GM12878 (cell line): Measurements from ENCODE around the gene NAA25. TPM values are rescaled to one million over a fixed set of nuclear protein-coding genes. Genes with fewer than 3 reads are reported as not detected.

Source experiments
- ATF2 ChIP-seq: IDR thresholded peaks from 2 replicates; pipeline ENCODE4 v1.6.1; 2012; ENCODE audit warnings: low read length, inconsistent platforms
- ATF7 ChIP-seq: fragments of 450-650 bp; IDR thresholded peaks from 2 replicates; pipeline ENCODE4 v1.6.1; 2016; ENCODE audit warnings: low read depth, mild to moderate bottlenecking
- CBFB ChIP-seq: IDR thresholded peaks from 2 replicates; pipeline ENCODE4 v1.6.1; 2016; ENCODE audit warnings: antibody characterized with exemption, low read depth
- CHD4 ChIP-seq: fragments of 200-600 bp; sonication (generic); IDR thresholded peaks from 2 replicates; pipeline ENCODE4 v1.6.1; 2016; ENCODE audit warnings: mild to moderate bottlenecking
- EED ChIP-seq: sonication (generic); IDR thresholded peaks from 2 replicates; pipeline ENCODE4 v1.6.1; 2016; ENCODE audit warnings: antibody characterized with exemption, low read depth
- EP300 ChIP-seq, 2 experiments: fragments of 150-350 bp in 1 of 2; IDR thresholded peaks; 2 replicates each; pipeline ENCODE4 v1.6.1; 2011 to 2012; ENCODE audit warnings: low read depth in 2 of 2, low read length in 2 of 2, borderline replicate concordance in 1 of 2, improper control_type of control experiment in 1 of 2, inconsistent platforms in 1 of 2; ENCODE audit not compliant: control insufficient read depth in 1 of 2
- ETV6 ChIP-seq, 2 experiments: fragments of 450-650 bp in 1 of 2; IDR thresholded peaks in 1 of 2; conservative IDR thresholded peaks in 1 of 2; 2 replicates each; pipeline ENCODE4 v1.6.1; 2014; ENCODE audit warnings: antibody characterized with exemption in 1 of 2, borderline replicate concordance in 1 of 2, low read depth in 1 of 2, mild to moderate bottlenecking in 1 of 2, moderate library complexity in 1 of 2
- MAX ChIP-seq: IDR thresholded peaks from 2 replicates; pipeline ENCODE4 v1.6.1; 2012; ENCODE audit warnings: low read depth, low read length, improper control_type of control experiment
- MTA2 ChIP-seq: fragments of 450-650 bp; IDR thresholded peaks from 2 replicates; pipeline ENCODE4 v1.6.1; 2016; ENCODE audit warnings: low read depth, mild to moderate bottlenecking, moderate library complexity
- NFYB ChIP-seq: IDR thresholded peaks from 2 replicates; pipeline ENCODE4 v1.6.1; 2011; ENCODE audit warnings: low read depth, mild to moderate bottlenecking, low read length, improper control_type of control experiment, moderate library complexity; ENCODE audit not compliant: insufficient read depth
- POLR2A ChIP-seq: IDR thresholded peaks from 2 replicates; pipeline ENCODE4 v1.6.1; 2011; ENCODE audit warnings: low read depth, mild to moderate bottlenecking, low read length
- POU2F2 ChIP-seq: IDR thresholded peaks from 3 replicates; pipeline ENCODE4 v1.6.1; 2011; ENCODE audit warnings: low read depth, mild to moderate bottlenecking, low read length, borderline replicate concordance
- SIX5 ChIP-seq: IDR thresholded peaks from 2 replicates; pipeline ENCODE4 v1.6.1; 2011; ENCODE audit warnings: mild to moderate bottlenecking, low read depth, low read length, moderate library complexity; ENCODE audit not compliant: severe bottlenecking
- SMAD5 ChIP-seq: IDR thresholded peaks from 2 replicates; pipeline ENCODE4 v1.6.1; 2016; ENCODE audit warnings: antibody characterized with exemption, low read depth
- SMARCA5 ChIP-seq: fragments of 450-650 bp; IDR thresholded peaks from 2 replicates; pipeline ENCODE4 v1.6.1; 2017; ENCODE audit warnings: mild to moderate bottlenecking
- STAT1 ChIP-seq: fragments of 450-650 bp; conservative IDR thresholded peaks from 2 replicates; pipeline ENCODE4 v1.6.1; 2014; ENCODE audit warnings: antibody characterized with exemption, mild to moderate bottlenecking
- TCF12 ChIP-seq: IDR thresholded peaks from 2 replicates; pipeline ENCODE4 v1.6.1; 2011; ENCODE audit warnings: low read depth, mild to moderate bottlenecking, low read length
- TCF3 ChIP-seq: IDR thresholded peaks from 2 replicates; pipeline ENCODE4 v1.6.1; 2012; ENCODE audit warnings: low read depth, mild to moderate bottlenecking, low read length, borderline replicate concordance; ENCODE audit not compliant: insufficient read depth
- TCF7 ChIP-seq: IDR thresholded peaks from 2 replicates; pipeline ENCODE4 v1.6.1; 2014; ENCODE audit warnings: antibody characterized with exemption, borderline replicate concordance
- ZNF24 ChIP-seq: fragments of 450-650 bp; IDR thresholded peaks from 2 replicates; pipeline ENCODE4 v1.6.1; 2017; ENCODE audit warnings: antibody characterized with exemption, mild to moderate bottlenecking
- polyA plus RNA-seq, 11 experiments: library from polyadenylated mRNA; depleted of rRNA in 4 of 11; unstranded in 6 of 11; stranded (reverse) in 5 of 11; fragments of >200 nt; fragmentation: Nextera tagmentation in 4 of 11; fragmentation: Illumina TruSeq in 1 of 11; extraction: Ambion mirVana in 4 of 11; extraction: Trizol in 1 of 11; gene quantifications; 1 replicate in 1 of 11; 2 replicates in 10 of 11; pipeline versions ENCODE4 v1.2.1 to v1.2.3, GENCODE V29; 2011 to 2016; ENCODE audit warnings: inconsistent platforms in 2 of 11, missing spikeins in 2 of 11, low read depth in 1 of 11
- total RNA-seq, 4 experiments: library from RNA; depleted of rRNA in 3 of 4; stranded (reverse); fragments of >200 nt in 3 of 4; fragmentation: Illumina TruSeq in 1 of 4; extraction: Trizol in 1 of 4; gene quantifications; 2 replicates each; pipeline versions ENCODE4 v1.2.1 to v1.2.3, GENCODE V29; 2013 to 2021
- TF ChIP-seq, protein P1 (sequence below): fragments of 450-650 bp; IDR thresholded peaks from 2 replicates; pipeline ENCODE4 v1.6.1; 2017; ENCODE audit warnings: mild to moderate bottlenecking
- TF ChIP-seq, protein P2 (sequence below): fragments of 450-650 bp; IDR thresholded peaks from 2 replicates; pipeline ENCODE4 v1.6.1; 2018; ENCODE audit warnings: mild to moderate bottlenecking, low read depth, moderate library complexity; ENCODE audit not compliant: partially characterized antibody

Gene NAA25
- total and polyA plus RNA-seq, 10 of the 15 experiments (the other 5 are each of a cell fraction or from before 2014, with no cell fraction given) = 15.0 to 39.2 (median 29.4) TPM

DNA sequence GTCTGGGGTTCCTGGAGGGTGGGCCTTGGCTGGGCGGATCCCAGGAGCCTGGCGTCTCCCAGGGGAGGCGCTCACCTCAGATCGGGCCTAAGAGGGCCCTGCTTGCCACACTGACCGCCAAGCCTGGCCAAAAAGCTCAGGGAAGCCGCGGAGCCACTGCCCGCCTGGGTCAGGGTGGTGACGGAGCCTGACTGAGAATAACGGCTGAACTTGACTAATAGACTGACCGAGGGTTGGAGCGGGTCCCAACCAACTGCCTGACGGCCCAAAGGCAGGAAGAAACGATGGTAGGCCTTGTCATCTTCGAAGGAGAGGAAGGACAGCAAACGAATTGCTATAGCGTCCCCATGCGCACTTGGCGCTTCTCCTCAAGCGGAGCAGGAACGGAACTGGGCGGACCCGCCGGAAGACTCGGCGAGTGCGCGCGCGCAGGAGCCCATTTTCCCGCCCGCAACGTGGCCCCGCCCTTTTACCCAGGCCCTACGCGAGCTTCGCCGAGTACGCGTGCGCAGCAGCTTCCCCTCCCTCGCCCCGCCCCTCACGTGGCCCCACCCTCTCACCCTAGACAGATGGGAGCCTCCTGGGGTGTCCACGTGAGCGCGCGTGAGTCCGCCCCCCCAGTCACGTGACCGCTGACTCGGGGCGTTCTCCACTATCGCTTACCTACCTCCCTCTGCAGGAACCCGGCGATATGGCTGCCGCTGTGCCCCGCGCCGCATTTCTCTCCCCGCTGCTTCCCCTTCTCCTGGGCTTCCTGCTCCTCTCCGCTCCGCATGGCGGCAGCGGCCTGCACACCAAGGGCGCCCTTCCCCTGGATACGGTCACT lies 95.6 kb downstream of the NAA25 start, which contains the start of the genes ERP29 and TMEM116 (continued):
- TF ChIP-seq ATF7 = no peak
- peak; percentile 6; the same call in 1 of the 2 replicates for TF ChIP-seq TCF12
- peak; percentile 68; the same call in 2 of the 3 replicates for TF ChIP-seq POU2F2
- TF ChIP-seq ATF2 = no peak
- TF ChIP-seq SMARCA5 = peak; percentile 47
- peak; percentile 89 for TF ChIP-seq POLR2A
- TF ChIP-seq NFYB = no peak
- TF ChIP-seq ZNF24 = no peak
- 0 out of 4 replicates have a peak, but pooled peaks of 1 of the 2 experiments have one; percentile 10 for TF ChIP-seq EP300 (IDR thresholded peaks at IDR 0.05; ENCODE audit: borderline replicate concordance in 1 of 2, control insufficient read depth in 1 of 2, low read depth in 2 of 2, low read length in 2 of 2)
- TF ChIP-seq SIX5 = peak; percentile 12
- peak; percentile 24; the same call in 1 of the 2 replicates for TF ChIP-seq EED
- TF ChIP-seq ETV6 (conservative IDR thresholded peaks at IDR 0.05 in 1 of 2, IDR thresholded peaks at IDR 0.05 in 1 of 2; ENCODE audit: borderline replicate concordance in 1 of 2, low read depth in 1 of 2) = no peak
- TF ChIP-seq, protein P1, sequence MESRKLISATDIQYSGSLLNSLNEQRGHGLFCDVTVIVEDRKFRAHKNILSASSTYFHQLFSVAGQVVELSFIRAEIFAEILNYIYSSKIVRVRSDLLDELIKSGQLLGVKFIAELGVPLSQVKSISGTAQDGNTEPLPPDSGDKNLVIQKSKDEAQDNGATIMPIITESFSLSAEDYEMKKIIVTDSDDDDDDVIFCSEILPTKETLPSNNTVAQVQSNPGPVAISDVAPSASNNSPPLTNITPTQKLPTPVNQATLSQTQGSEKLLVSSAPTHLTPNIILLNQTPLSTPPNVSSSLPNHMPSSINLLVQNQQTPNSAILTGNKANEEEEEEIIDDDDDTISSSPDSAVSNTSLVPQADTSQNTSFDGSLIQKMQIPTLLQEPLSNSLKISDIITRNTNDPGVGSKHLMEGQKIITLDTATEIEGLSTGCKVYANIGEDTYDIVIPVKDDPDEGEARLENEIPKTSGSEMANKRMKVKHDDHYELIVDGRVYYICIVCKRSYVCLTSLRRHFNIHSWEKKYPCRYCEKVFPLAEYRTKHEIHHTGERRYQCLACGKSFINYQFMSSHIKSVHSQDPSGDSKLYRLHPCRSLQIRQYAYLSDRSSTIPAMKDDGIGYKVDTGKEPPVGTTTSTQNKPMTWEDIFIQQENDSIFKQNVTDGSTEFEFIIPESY = no peak
- no peak for TF ChIP-seq TCF7
- TF ChIP-seq, protein P2, sequence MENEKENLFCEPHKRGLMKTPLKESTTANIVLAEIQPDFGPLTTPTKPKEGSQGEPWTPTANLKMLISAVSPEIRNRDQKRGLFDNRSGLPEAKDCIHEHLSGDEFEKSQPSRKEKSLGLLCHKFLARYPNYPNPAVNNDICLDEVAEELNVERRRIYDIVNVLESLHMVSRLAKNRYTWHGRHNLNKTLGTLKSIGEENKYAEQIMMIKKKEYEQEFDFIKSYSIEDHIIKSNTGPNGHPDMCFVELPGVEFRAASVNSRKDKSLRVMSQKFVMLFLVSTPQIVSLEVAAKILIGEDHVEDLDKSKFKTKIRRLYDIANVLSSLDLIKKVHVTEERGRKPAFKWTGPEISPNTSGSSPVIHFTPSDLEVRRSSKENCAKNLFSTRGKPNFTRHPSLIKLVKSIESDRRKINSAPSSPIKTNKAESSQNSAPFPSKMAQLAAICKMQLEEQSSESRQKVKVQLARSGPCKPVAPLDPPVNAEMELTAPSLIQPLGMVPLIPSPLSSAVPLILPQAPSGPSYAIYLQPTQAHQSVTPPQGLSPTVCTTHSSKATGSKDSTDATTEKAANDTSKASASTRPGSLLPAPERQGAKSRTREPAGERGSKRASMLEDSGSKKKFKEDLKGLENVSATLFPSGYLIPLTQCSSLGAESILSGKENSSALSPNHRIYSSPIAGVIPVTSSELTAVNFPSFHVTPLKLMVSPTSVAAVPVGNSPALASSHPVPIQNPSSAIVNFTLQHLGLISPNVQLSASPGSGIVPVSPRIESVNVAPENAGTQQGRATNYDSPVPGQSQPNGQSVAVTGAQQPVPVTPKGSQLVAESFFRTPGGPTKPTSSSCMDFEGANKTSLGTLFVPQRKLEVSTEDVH = no peak
- TF ChIP-seq CHD4 = no peak
- no peak for TF ChIP-seq MTA2
- 0 out of 2 replicates have a peak, but pooled peaks have one; percentile 47 for TF ChIP-seq TCF3
- TF ChIP-seq STAT1 = peak; percentile 75; the same call in 1 of the 2 replicates
- TF ChIP-seq CBFB = peak; percentile 71
- peak; percentile 97 for TF ChIP-seq MAX
- TF ChIP-seq SMAD5 = peak; percentile 78
